GM10248 (cell line): ENCODE results near the gene TDRD12.

Experiments
- CTCF ChIA-PET: fragments of 300-600 bp; sonication (Branson Sonifier 250); formaldehyde crosslinking; extraction: SDS; loops from one replicate; lab custom pipeline; 2021; ENCODE audit warnings: antibody characterized with exemption; lab: Yijun Ruan, JAX
- POLR2A ChIA-PET: fragments of 350-650 bp; sonication (Branson Sonifier 250); formaldehyde crosslinking; extraction: SDS; loops from one replicate; lab custom pipeline; 2020; ENCODE audit warnings: antibody characterized with exemption; lab: Yijun Ruan, JAX
- DNase-seq: peaks from one replicate; pipeline ENCODE4 v3.0.0; 2012; ENCODE audit errors: extremely low spot score
- CTCF ChIP-seq: IDR thresholded peaks from 2 replicates; pipeline ENCODE4 v1.5.1; 2012; ENCODE audit warnings: mild to moderate bottlenecking, low read depth; ENCODE audit errors: extremely low read depth, missing control alignments, control extremely low read depth

Gene TDRD12

GRCh38 chr19:32822916-32823746, 103.6 kb downstream of the TDRD12 start:
- POLR2A ChIA-PET = no interaction called here
- CTCF ChIA-PET = no interaction called here

GRCh38 chr19:32823747-32824102, 104.2 kb downstream of the TDRD12 start:
- DNase-seq = no peak
- no peak for TF ChIP-seq CTCF
- POLR2A ChIA-PET = no interaction called here
- CTCF ChIA-PET = no interaction called here

More at GRCh38 chr19:32822916-32823746, 103.6 kb downstream of the TDRD12 start:
- no peak for DNase-seq
- TF ChIP-seq CTCF = no peak

- CTCF ChIA-PET = no interaction called here
- DNase-seq = no peak
- POLR2A ChIA-PET = no interaction called here
- no peak for TF ChIP-seq CTCF
Measured at GRCh38 chr19:32824191-32824751, 104.7 kb downstream of the TDRD12 start.

- TF ChIP-seq CTCF = no peak
- CTCF ChIA-PET = no interaction called here
- DNase-seq = no peak
- POLR2A ChIA-PET = no interaction called here
Measured at GRCh38 chr19:32824916-32825608, 105.5 kb downstream of the TDRD12 start.

GRCh38 chr19:32828139-32828538, 108.6 kb downstream of the TDRD12 start:
- ChIA-PET CTCF (interaction anchor here (2.0 kb wide), 1 partner anchor 9 kb away, joined by 8 read pairs; no protein-coding TSS in a partner anchor), POLR2A (no interaction called here)
- DNase-seq = no peak
- no peak for TF ChIP-seq CTCF

- ChIA-PET POLR2A (no interaction called here), CTCF (interaction anchor here (2.0 kb wide), 1 partner anchor 10 kb away, joined by 8 read pairs; no protein-coding TSS in a partner anchor)
- TF ChIP-seq CTCF = no peak
- no peak for DNase-seq
Measured at GRCh38 chr19:32828643-32829344, 109.2 kb downstream of the TDRD12 start.
